ENCODE measurements around the gene SLC17A1. TPM values are rescaled to one million over a fixed set of nuclear protein-coding genes. Genes with fewer than 3 reads are reported as not detected.
"Not testable (repeated sequence)": the region's sequence is repeated elsewhere in the genome, so short reads cannot be mapped to it uniquely, and the experiment has no call there.

SLC17A1 gene
- total RNA-seq, 4 donors from 2014 or later = not detected

DNA sequence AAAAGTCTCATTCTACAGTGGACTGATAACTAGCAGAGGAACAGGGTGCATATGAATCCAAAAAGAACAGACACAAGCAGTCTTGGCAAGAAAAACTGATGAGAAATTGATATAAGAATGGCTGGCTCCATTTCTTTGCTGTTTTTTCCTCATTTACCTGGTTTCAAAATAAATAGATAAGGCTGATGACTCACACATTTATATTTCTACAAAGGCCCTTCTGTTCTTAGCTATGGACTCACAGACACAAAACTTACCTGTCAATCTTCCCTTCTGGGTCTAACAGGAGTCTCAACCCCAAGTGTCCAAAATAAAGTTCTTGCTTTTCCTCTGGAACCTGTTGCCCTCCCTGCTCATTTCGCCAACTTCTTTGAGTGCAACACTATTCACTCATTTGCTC is 76.4 kb downstream of the SLC17A1 start:
- intact Hi-C loops (cut with DNase I; ENCODE audit: low total_unique reads) = no loop called here
- H3K4me1 ChIP-seq = no peaks in the 10 kb centered on the region
- no peak for DNase-seq
- no peaks in the 10 kb centered on the region for H3K27me3 ChIP-seq
- H3K36me3 ChIP-seq = no peaks in the 10 kb centered on the region
- H3K9me3 ChIP-seq = no peaks in the 10 kb centered on the region
- TF ChIP-seq POLR2A (IDR thresholded peaks at IDR 0.05) = no peak
- TF ChIP-seq CTCF (IDR thresholded peaks at IDR 0.05) = no peak
- no peak overlapping the region for H3K27ac ChIP-seq
- H3K4me3 ChIP-seq = no peak overlapping the region

- H3K4me3 ChIP-seq = no peak within 1 kb of the TSS
- TF ChIP-seq CTCF (IDR thresholded peaks at IDR 0.05) = no peak
- no peak for TF ChIP-seq POLR2A (IDR thresholded peaks at IDR 0.05)
- intact Hi-C loops (cut with DNase I; ENCODE audit: low total_unique reads) = no loop called here
- no peaks in the 10 kb centered on the region for H3K4me1 ChIP-seq
- no peak within 1 kb of the TSS for H3K27ac ChIP-seq
- no peaks in the 10 kb centered on the region for H3K36me3 ChIP-seq
- no peaks in the 10 kb centered on the region for H3K9me3 ChIP-seq
- DNase-seq = no peak
- no peaks in the 10 kb centered on the region for H3K27me3 ChIP-seq
These were observed 77.3 kb downstream of the SLC17A1 start, which contains the start of gene SLC17A4 for GRCh38 chr6:25754535-25754934. SLC17A4 (plus strand) TSS chr6:25754742; CDS start chr6:25761963, 7,221 bp downstream.

DNA sequence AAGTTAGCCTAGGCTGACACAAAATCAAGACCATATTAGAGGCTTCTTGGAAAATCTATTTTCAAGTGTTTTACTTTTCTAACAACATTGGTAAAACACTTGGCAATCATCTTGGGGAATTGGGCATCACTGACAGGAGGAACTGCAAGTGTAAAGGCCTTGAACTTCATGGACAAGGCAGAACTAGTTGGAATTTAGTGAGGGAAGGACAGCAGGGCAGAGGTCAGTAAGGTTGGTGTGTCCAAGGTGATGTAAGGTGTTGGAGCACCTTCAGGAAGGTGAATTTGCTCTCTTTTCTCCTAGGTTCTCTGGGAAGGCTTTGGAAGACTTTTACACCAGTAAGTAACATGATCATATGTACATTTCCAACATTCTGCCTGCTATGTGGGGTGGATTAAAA is 78.8 kb downstream of the SLC17A1 start:
- Histone ChIP-seq H3K4me3 (no peak overlapping the region), H3K27ac (no peak overlapping the region), H3K9me3 (no peaks in the 10 kb centered on the region), H3K36me3 (no peaks in the 10 kb centered on the region), H3K27me3 (no peaks in the 10 kb centered on the region), H3K4me1 (no peaks in the 10 kb centered on the region)
- intact Hi-C loops (cut with DNase I; ENCODE audit: low total_unique reads) = no loop called here
- TF ChIP-seq POLR2A (IDR thresholded peaks at IDR 0.05) = no peak
- no peak for TF ChIP-seq CTCF (IDR thresholded peaks at IDR 0.05)
- DNase-seq = no peak

DNA sequence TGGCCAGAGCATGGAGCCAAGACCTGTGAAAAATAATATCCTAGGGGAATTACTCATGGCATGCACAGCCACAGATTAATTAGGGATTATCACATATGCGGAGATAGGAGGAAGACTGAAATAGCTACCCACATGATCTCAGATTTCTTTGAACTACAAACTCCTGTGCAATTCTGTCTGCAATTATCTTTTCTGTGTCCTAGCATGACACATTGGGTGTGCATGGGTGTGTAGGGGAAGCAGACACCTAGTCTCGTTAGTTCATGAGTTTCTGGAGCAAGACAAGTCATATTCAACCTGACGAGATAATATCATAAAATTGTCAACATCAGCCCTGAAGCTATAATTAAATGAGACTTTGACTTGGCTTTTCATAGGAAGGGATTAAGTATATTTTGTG is 80.9 kb downstream of the SLC17A1 start:
- no peak for TF ChIP-seq POLR2A (IDR thresholded peaks at IDR 0.05)
- TF ChIP-seq CTCF (IDR thresholded peaks at IDR 0.05) = no peak
- Histone ChIP-seq H3K9me3 (peaks cover 0 to 3% of the 10 kb centered on the region in 2 donors), H3K27ac (no peak overlapping the region), H3K36me3 (no peaks in the 10 kb centered on the region), H3K4me3 (no peak overlapping the region), H3K27me3 (no peaks in the 10 kb centered on the region), H3K4me1 (no peaks in the 10 kb centered on the region)
- intact Hi-C loops (cut with DNase I; ENCODE audit: low total_unique reads) = no loop called here
- no peak for DNase-seq

DNA sequence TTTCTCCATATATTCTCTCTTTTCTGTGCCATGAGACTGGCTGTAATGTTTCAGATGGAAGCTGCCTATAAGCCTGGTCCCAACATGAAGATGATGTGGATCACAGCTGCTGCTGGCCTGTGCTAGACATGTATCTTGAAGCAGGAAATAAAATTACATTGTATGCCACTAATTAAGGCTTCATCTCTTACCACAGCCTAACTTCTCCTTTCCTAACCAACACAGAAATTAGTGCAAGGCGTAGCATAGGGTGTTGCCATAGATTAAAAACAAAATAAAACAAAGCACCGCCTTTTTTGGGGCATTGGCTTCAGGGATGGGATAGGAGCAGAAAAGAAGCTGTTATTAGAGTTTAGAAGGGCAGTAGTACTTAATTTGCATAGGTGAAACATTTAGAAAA is 82.0 kb downstream of the SLC17A1 start:
- intact Hi-C loops (cut with DNase I; ENCODE audit: low total_unique reads) = no loop called here
- TF ChIP-seq CTCF (IDR thresholded peaks at IDR 0.05) (no peak), POLR2A (IDR thresholded peaks at IDR 0.05) (no peak)
- Histone ChIP-seq H3K4me1 (no peaks in the 10 kb centered on the region), H3K9me3 (peaks cover 0 to 3% of the 10 kb centered on the region in 2 donors), H3K27me3 (no peaks in the 10 kb centered on the region), H3K4me3 (no peak overlapping the region), H3K27ac (no peak overlapping the region), H3K36me3 (no peaks in the 10 kb centered on the region)
- DNase-seq = no peak

- DNase-seq; H3K27ac ChIP-seq; H3K9me3 ChIP-seq; H3K4me1 ChIP-seq; H3K4me3 ChIP-seq; H3K27me3 ChIP-seq; H3K36me3 ChIP-seq; intact Hi-C loops (cut with DNase I; ENCODE audit: low total_unique reads): not testable (repeated sequence)
These were observed 83.0 kb downstream of the SLC17A1 start for GRCh38 chr6:25748601-25749517.

Data from uterus (tissue), 4 donors.